ENCODE data around the gene SCRT2.

The SCRT2 gene

DNA sequence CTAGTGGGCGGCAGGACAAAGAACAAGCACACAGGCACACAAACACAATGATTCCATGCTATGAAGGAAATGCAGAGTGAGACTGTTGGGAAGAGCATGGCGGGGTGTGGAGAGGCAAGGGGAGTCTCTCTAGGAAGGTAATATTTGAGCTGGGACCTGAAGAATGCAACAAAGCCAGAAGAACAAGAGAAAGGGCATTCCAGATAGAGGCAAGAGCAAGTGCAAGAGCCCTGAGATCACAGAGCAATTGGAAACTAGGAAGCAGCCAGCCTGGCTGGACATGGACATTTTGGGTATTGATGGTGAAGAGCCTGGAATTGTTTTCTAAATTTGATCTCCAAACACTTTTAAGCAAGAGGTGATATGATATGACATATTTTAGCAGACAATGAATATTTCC is 38.0 kb downstream of the SCRT2 start:
- no peak overlapping the region for H3K4me3 ChIP-seq (ENCODE audit: low read depth, low read length)
- TF ChIP-seq, protein P1, sequence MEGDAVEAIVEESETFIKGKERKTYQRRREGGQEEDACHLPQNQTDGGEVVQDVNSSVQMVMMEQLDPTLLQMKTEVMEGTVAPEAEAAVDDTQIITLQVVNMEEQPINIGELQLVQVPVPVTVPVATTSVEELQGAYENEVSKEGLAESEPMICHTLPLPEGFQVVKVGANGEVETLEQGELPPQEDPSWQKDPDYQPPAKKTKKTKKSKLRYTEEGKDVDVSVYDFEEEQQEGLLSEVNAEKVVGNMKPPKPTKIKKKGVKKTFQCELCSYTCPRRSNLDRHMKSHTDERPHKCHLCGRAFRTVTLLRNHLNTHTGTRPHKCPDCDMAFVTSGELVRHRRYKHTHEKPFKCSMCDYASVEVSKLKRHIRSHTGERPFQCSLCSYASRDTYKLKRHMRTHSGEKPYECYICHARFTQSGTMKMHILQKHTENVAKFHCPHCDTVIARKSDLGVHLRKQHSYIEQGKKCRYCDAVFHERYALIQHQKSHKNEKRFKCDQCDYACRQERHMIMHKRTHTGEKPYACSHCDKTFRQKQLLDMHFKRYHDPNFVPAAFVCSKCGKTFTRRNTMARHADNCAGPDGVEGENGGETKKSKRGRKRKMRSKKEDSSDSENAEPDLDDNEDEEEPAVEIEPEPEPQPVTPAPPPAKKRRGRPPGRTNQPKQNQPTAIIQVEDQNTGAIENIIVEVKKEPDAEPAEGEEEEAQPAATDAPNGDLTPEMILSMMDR (IDR thresholded peaks at IDR 0.05; ENCODE audit: low read depth, low read length): no peak

DNA sequence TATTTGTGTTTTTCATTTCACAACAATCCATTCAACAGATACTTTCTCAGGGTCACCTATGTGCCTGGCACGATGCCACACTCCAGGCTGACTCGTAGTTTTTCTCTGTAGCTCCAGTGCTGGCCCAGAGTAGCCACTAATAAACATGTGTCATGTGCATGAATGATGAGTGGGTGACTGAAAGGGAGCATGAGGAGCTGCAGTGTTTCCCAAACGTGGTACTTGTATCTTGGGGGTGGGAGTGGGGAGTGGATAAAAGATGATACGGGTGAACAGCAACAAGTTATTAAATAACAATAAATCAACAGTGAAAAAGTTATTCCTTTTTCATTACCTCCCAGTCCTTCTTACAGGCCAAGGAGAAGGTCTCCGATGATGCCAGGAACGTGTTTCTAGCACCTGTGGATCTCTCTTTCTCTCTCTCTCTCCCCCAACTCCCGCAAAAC is 39.7 kb downstream of the SCRT2 start:
- TF ChIP-seq, protein P1 (IDR thresholded peaks at IDR 0.05; ENCODE audit: low read depth, low read length): no peak
- no peak overlapping the region for H3K4me3 ChIP-seq (ENCODE audit: low read depth, low read length)

DNA sequence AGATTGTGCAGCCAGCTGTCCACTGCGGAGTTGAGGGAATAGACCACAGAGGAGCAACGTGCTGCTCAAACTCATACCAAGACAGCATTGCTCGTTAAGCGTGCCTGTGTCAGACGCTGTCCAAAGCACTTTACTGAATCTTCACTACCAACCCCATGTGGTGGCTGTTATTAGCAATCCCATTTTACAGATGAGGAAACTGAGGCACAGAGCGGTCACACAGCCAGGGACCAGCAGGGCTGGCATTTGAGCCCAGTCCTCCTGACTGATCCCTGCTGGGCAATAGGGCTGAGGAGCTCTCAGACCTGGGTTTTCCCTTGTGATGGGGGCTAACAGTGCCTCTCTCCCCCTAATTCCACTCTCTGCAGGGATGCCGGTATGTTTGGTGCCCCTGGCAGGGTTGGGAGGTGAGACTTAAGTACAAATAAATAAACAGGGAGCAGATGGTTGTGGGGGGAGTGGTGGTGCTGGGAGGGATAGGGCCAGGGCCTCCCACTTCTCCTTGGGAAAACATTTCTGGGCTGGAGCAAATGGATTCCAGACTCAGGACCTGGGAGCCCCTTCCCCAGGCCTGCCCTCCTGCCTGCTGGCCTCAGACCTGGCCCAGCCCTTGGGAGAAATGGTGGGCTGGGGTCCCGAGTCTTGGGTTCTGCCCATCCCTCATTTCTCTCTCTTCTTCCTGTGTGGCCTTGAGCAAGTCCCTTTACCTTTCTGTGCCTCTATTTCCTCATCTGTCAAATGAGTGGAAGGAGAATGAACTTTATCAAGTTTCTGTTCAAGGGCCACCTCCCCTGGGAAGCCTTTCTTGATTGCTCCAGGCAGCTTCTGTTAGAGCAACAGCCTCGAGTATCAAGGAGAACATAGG is 40.3 kb downstream of the SCRT2 start:
- no peak overlapping the region for H3K4me3 ChIP-seq (ENCODE audit: low read depth, low read length)
- TF ChIP-seq, protein P1 (IDR thresholded peaks at IDR 0.05; ENCODE audit: low read depth, low read length): no peak

DNA sequence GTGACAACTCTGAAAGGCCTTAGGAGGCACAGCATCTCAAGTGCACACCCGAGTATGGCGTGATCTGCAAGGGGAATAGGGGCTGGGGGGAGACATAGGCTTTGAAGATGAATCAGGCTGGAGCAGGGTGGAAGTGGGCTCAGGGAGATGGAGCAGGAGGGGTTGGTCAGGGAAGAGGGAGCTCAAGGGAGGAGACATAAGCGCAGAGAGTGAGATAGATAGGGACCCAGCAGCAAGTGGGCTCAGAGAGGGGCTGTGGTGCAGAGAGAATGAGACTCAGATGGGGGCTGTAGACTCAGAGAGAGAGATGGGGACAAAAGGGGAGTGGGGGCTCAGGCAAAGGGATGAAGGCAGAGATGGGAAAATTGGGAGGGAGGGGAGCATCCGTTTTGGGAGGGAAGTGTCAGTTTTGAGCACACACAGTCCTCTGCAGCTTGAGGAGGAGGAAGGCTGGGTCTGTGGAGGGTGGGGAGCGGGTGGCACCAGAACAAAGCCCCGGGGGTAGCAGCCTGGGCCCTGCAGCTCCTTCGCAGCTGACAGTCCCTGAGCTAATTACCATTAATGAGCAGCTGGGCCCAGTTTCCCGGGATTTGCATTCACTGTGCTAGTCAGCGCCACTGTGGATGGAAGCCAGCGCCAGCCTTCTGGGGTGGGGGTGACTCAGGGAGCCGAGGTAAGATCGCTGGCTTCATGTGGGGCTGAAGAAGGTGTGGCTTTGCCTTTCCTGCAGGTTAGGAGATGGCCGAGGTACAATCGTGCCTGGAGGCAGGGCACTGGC is 41.3 kb downstream of the SCRT2 start:
- H3K4me3 ChIP-seq (ENCODE audit: low read depth, low read length): no peak overlapping the region
- TF ChIP-seq, protein P1 (IDR thresholded peaks at IDR 0.05; ENCODE audit: low read depth, low read length): no peak

DNA sequence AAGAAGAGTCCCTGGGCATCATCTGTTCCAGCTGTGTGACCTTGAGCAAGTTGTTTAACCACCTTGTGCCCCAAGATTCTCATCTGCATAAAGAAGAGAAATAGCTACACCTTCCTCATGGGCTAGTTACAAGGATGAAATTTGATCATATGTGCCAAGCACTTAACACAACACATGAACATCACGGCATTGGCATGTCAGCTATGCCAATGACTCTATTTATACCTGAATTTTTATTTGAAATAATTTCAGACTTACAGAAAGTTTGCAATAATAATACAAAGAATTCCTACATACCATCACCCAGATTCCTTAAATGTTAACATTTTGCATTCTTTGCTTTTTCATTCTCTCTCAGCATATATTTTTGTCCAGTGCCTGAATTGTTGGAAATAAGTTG is 44.5 kb downstream of the SCRT2 start:
- H3K4me3 ChIP-seq (ENCODE audit: low read depth, low read length): no peak overlapping the region
- TF ChIP-seq, protein P1 (IDR thresholded peaks at IDR 0.05; ENCODE audit: low read depth, low read length): no peak

DNA sequence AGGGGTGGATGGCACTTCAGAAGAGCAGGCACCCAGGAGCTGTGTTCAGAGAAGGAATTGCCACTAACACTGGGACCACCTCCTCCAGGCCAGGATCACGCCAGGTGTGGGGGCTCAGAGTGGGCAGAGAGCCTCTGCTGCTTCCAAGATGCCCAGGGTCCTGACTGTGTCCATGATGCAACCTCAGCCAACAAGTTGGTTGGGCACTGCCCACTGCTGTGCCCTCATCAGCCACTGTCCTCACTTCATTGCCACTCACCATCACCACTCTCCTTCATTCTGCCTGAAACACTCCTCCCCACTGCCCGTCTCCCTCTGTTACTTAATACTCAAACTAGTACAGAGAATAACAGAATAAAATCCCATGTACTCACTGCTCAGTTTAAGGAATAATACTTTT is 49.0 kb downstream of the SCRT2 start:
- no peak overlapping the region for H3K4me3 ChIP-seq (ENCODE audit: low read depth, low read length)
- TF ChIP-seq, protein P1 (IDR thresholded peaks at IDR 0.05; ENCODE audit: low read depth, low read length): no peak

All from WI38 (cell line).